CD4-positive, alpha-beta T cell treated with Interleukin-15 for 4 hours (primary cell): Measurements from ENCODE around the gene TMEM150A.
"Not testable (repeated sequence)": the region's sequence is repeated elsewhere in the genome, so short reads cannot be mapped to it uniquely, and the experiment has no call there.

Source experiments
- DNase-seq: peaks from one replicate; pipeline ENCODE4 v3.0.0-alpha.2; 2020; ENCODE audit warnings: low spot score

TMEM150A gene

GRCh38 chr2:85593023-85593422 is 9.5 kb downstream of the TMEM150A start:
- DNase-seq: no peak

DNA sequence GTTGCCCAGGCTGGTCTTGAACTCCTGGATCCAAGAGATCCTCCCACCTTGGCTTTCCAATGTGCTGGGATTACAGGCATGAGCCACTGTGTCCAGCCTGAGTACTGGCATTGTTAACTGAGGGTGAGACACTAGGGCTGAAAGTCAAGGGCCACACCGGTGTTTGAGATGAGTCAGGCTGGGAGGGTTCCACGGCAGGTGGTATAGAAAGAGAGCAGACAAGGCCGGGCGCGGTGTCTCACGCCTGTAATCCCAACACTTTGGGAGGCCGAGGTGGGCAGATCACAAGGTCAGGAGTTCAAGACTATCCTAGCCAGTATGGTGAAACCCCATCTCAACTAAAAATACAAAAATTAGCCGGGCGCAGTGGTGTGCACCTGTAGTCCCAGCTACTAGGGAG is 10.2 kb downstream of the TMEM150A start:
- not testable (repeated sequence) for DNase-seq

- DNase-seq: no peak
Measured at GRCh38 chr2:85591563-85591962, 10.9 kb downstream of the TMEM150A start.

GRCh38 chr2:85590950-85591349 is 11.5 kb downstream of the TMEM150A start:
- DNase-seq: no peak

DNA sequence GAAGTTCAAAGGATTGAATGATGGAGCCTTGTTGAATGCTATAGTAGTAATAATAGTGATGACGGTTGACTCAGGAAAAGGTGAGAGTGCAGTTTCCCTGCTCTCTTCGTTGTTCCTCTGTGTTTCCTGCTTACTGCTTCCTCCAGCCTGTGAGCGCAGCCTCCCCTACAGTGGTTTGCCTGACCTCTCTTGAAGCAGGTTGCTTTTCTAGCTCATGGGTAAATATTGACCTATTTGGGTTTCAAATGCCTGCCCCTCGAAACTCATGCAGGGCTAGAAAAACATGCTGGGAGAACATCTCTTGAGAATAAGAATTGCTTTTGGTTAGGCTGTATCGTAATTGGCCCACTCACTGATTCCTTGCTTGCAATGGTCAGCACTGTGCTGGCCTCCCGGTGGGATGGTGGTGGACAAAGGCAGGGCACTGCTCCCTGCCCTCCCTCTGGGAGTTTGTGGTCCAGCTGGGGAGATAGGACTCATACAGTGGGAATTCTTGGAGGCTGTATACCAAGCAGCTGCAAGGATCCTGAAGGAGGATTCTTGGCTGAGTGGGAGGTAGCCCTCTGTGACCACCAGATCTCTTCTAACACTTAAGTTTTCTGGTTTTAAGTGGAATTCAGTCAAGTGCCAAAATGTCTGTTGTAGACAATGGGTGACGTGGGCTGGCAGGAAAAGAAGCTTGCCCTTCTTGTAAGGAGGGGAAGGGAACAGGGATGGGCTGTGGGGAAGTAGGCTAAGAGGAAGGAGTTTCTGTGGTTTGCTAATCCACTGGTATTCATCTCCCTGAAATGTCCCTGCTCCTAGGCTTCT is 12.3 kb downstream of the TMEM150A start:
- no peak for DNase-seq

DNA sequence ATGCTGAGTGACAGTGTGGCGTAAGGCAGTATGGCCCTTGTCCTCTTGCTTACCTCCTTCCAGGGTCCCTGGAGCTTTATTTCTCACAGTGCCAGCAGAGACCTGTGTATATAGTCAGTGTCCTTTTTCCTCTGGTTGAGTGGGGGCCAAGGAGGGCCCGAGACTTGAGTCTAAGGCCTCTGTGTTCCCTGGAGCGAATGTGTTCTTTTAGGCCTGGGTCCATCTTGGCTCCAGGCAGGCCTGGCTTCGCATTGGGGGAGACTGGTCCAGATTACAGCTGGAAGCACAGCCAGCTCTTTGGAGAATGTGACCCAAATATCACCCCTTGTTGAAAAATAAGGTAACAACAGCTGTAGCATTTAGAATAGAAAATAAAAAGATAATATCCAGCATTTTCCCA is 13.3 kb downstream of the TMEM150A start:
- no peak for DNase-seq

DNA sequence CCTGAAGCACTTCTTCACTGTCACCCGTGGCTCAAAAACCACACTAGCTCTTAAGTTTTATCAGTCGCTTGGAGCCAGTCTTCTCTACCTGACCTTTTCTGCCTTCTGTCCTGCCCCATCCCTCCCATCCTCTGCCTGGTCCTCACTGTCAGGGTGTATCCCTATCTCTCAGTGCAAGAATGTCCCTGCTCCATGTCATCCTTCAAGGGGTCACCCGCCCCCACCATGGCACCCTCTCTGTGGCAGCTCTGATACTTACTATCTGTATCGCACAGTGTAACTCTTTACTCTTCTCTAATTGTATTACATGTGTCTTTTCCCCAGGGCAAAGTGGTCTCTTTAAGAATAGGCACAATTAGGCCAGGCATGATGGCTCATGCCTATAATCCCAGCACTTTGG is 13.9 kb downstream of the TMEM150A start:
- no peak for DNase-seq

GRCh38 chr2:85588236-85588635 is 14.3 kb downstream of the TMEM150A start:
- no peak for DNase-seq

DNA sequence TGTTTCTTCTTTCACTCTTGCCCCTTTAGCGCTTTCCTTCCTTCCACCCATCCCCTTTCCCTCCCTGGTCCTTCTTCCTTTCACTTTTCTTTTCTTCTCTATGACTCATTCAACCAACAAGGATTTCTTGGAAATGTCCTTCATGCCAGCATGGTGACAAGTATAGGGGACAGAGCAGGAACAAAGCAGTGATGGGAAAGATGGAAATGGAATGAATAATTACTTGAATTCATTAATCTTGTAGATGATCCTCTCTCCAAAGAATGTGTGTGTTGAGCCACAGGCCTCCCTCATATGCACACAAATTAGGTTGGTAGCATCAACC is 16.8 kb downstream of the TMEM150A start:
- DNase-seq: no peak

- no peak for DNase-seq
Measured at GRCh38 chr2:85584857-85585780, 17.4 kb downstream of the TMEM150A start.

- DNase-seq: no peak
Measured at GRCh38 chr2:85584354-85584856, 18.1 kb downstream of the TMEM150A start, which contains the start of gene VAMP5. Gene VAMP5 (plus strand): TSS chr2:85584431. CDS start chr2:85584491, 60 bp downstream.

DNA sequence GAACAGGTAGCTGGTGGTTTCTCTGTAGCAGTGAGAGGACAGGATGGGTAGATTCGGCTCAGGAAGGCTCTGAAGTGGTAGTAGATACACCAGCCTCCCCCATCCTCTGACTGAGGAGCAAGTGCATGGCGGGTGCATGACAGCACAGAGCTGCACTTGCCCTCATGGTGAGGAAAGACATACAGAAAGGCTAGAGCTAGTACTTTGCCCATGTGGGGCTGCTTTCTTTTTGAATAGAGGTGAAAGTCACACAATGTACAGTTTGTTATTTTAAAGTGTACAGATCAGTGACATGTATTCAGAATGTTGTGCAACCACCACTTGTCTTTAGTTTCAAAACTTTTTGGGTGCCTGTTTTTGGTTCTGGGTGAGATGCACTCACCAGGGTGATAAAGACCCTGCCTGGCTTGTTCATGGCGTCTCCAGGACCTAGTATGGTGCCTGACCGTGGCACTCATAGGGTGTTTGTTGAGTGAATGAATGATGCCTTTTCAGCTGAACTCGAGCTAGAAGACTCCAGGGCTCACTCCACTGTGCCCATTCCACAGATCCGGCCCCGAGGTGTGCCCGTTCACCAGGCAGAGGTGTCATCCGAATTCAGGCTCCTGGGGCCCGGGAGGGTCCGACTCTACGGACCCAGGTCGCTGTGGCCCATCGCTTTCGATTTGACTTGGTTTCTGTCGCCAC is 18.7 kb downstream of the TMEM150A start:
- DNase-seq: no peak

DNA sequence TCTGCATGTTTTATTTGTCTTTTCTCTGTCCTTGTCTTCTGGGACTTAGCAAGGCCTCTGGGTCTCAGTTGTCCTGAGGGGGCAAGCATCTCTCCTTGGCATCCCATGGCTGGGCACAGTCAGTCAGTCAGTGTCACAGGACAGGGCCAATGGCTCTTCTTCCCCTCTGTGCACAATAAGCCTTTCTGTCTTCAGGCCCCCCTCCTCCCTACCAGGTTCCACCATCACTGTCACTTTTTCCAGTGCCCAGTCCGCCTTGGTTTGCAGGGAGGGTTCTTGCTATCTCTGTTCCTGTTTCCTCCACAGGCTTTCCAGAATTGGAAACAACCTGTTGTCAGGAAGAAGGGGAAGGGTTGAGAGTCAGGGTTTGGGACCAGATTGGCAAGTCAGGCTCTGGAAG is 20.0 kb downstream of the TMEM150A start:
- no peak for DNase-seq

DNA sequence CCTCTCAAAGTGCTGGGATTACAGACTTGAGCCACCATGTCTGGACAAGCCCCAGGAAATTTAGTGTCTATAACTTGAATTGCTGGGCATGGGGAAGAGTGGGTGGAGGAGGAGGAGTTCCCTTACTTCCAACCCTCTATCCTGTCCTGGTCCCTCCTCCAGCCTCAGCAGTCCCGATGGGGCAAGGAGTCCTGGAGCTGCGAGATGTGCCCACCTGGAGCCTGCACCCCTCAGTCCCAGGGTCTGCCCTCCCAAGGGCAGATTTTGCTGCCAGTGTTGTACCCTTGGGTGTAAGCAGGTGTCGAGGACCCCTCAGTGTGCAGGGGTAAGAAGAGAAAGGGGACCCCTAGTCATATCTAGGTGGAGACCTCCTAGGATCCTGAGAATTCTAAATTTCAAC is 22.3 kb downstream of the TMEM150A start:
- no peak for DNase-seq

GRCh38 chr2:85579266-85579935 is 23.1 kb downstream of the TMEM150A start:
- no peak for DNase-seq

- DNase-seq: no peak
Measured at GRCh38 chr2:85578243-85579180, 24.0 kb downstream of the TMEM150A start.

DNA sequence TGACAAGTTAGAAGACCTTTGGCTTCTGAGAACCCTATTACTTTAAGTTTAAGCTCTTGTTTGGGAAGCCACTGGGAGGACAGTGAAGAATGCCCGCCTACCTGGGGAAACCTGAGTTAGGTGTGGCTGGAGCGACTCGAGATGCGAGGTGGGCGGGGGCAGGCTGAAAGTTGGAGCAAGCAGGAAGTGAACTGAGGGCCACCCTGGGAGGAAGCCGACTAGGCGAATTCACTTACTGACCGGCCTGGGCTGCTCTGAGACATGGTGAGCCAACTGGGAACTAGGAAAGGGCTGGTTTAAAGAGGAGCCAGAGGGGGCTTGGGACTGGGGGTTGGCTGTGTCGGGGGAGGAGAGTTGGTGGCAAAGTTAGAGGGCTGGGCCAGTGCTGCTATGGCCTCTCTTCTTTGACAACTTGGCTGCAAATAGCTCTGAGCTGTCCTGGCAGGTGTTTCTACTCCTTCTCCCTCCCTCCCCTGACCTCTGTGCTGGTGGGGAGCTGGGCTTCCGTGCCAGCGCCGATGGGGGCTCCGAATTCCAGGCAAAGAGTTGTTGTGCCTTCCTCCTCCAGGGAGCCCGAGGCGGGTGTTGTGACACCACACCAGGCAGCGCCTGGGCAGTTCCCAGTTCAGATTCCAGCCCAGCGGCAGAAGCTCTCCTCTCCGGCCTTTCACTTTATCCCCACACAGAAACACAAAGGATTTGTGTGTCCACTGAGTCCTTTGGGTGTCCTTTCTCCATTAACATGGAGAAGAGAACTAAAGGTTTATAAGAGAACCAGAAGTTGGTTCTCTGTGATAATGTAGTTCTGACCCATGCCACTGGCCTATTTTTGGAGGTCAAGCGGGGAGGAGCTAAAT is 24.9 kb downstream of the TMEM150A start, which contains the start of gene VAMP8:
VAMP8 (plus strand) TSS at position 201 of the 857 bp plus-strand sequence; CDS start at position 262, 61 bp downstream.
- DNase-seq: peak; percentile 59

DNA sequence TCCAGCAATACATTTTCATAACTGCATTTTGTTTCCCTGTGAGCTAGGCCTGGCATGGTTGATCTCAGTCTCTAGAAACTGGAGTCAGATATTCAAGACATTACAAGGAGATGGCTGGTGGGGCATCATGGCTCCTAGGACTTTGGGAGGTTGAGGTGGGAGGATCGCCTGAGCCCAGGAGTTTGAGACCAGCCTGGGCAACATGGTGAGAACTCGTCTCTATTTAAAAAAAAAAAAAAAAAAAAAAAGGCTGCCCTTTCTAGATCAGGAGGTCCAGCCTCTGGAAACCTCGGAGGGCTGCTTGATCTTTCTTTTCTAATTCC is 25.5 kb downstream of the TMEM150A start:
- DNase-seq: no peak

GRCh38 chr2:85575739-85576138 is 26.8 kb downstream of the TMEM150A start:
- DNase-seq: no peak

DNA sequence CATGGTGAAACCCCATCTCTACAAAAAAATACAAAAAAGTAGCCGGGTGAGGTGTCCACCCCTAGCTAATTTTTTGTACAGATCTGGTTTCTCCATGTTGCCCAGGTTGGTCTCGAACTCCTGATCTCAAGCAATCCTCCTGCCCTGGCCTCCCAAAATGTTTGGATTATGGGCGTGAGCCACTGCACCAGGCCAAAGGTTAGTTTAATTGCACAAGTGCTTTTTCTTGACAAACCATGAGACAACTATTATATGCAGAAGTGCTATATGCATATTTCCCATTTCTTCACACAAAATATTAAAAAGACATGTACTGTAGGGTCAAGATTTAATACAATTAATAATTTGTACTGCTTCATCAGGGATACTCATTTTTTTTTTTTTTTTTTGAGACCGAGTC is 36.2 kb downstream of the TMEM150A start:
- DNase-seq: no peak
